SK-N-SH (cell line): Measurements from ENCODE around the gene NFX1. TPM values are rescaled to one million over a fixed set of nuclear protein-coding genes. Genes with fewer than 3 reads are reported as not detected.

Experiments used
- CTCF ChIA-PET: fragments of 300-600, 350-600 bp; formaldehyde crosslinking; extraction: SDS; loops from one replicate; lab custom pipeline; 2021; lab: Yijun Ruan, JAX
- POLR2A ChIA-PET: fragments of 350-600 bp; sonication (Branson Sonifier 250); formaldehyde crosslinking; extraction: SDS; loops from one replicate; lab custom pipeline; 2020; ENCODE audit warnings: antibody characterized with exemption, inconsistent platforms; lab: Yijun Ruan, JAX
- DNase-seq: peaks from one replicate; pipeline ENCODE4 v3.0.0; 2012
- H2AFZ ChIP-seq: fragments of 200-600 bp; sonication (generic); 2 replicates; pipeline ENCODE4 v1.8.1; 2016; ENCODE audit warnings: antibody characterized with exemption, mild to moderate bottlenecking, low read depth
- H3F3A ChIP-seq: fragments of 200-600 bp; sonication (generic); replicated peaks from 2 replicates; pipeline ENCODE3; 2016; ENCODE audit warnings: antibody characterized with exemption, mild to moderate bottlenecking; ENCODE audit not compliant: insufficient read depth
- H3K27ac ChIP-seq, 2 experiments: fragments of 200-500 bp in 1 of 2; fragments of 200-600 bp in 1 of 2; sonication (Bioruptor generic) in 1 of 2; sonication (generic), shearing (Covaris generic) in 1 of 2; 2 replicates each; pipeline versions ENCODE4 v1.5.1 to v1.6.1; 2014 to 2016; ENCODE audit warnings: low read depth in 2 of 2, inconsistent platforms in 1 of 2, low read length in 1 of 2, mild to moderate bottlenecking in 1 of 2, mixed read lengths in 1 of 2
- H3K27me3 ChIP-seq: fragments of 200-600 bp; sonication (generic), shearing (Covaris generic); 2 replicates; pipeline ENCODE4 v1.6.1; 2016; ENCODE audit warnings: mixed run types; ENCODE audit not compliant: insufficient read depth
- H3K36me3 ChIP-seq, 2 experiments: fragments of 200-500 bp in 1 of 2; fragments of 200-600 bp in 1 of 2; sonication (Bioruptor generic) in 1 of 2; sonication (generic) in 1 of 2; replicated peaks in 1 of 2; 2 replicates each; pipeline versions ENCODE3 to v1.5.1; 2014 to 2016; ENCODE audit warnings: low read length in 1 of 2, mild to moderate bottlenecking in 1 of 2; ENCODE audit not compliant: insufficient read depth in 2 of 2, control insufficient read depth in 1 of 2
- H3K4me1 ChIP-seq, 2 experiments: fragments of 200-500 bp in 1 of 2; fragments of 200-600 bp in 1 of 2; sonication (Bioruptor generic) in 1 of 2; sonication (generic), shearing (Covaris generic) in 1 of 2; 2 replicates each; pipeline versions ENCODE4 v1.5.1 to v1.6.1; 2014 to 2016; ENCODE audit warnings: low read depth in 1 of 2, low read length in 1 of 2, mixed run types in 1 of 2; ENCODE audit not compliant: insufficient read depth in 2 of 2, control insufficient read depth in 1 of 2
- H3K4me2 ChIP-seq: fragments of 200-600 bp; sonication (generic), shearing (Covaris generic); 2 replicates; pipeline ENCODE4 v1.6.1; 2017; ENCODE audit warnings: mixed run types
- H3K4me3 ChIP-seq, 2 experiments: fragments of 200-500 bp in 1 of 2; fragments of 200-600 bp in 1 of 2; sonication (Bioruptor generic) in 1 of 2; sonication (generic), shearing (Covaris generic) in 1 of 2; 2 replicates each; pipeline versions ENCODE4 v1.5.1 to v1.8.1; 2014 to 2016; ENCODE audit warnings: low read depth in 2 of 2, inconsistent platforms in 1 of 2, low read length in 1 of 2, mild to moderate bottlenecking in 1 of 2, mixed read lengths in 1 of 2, moderate library complexity in 1 of 2
- H3K79me2 ChIP-seq: fragments of 200-600 bp; sonication (generic); 2 replicates; pipeline ENCODE4 v1.8.1; 2017; ENCODE audit warnings: mild to moderate bottlenecking; ENCODE audit not compliant: insufficient read depth
- H3K9ac ChIP-seq: fragments of 200-600 bp; sonication (generic); 2 replicates; pipeline ENCODE4 v1.6.1; 2017; ENCODE audit warnings: mixed run types
- H3K9me2 ChIP-seq: fragments of 200-600 bp; sonication (generic); 2 replicates; pipeline ENCODE4 v1.6.1; 2017; ENCODE audit warnings: mixed run types
- H3K9me3 ChIP-seq: fragments of 200-600 bp; sonication (generic); 2 replicates; pipeline ENCODE4 v1.6.1; 2017; ENCODE audit warnings: mixed run types, mild to moderate bottlenecking, moderate library complexity
- H4K20me1 ChIP-seq: fragments of 200-600 bp; sonication (generic); 2 replicates; pipeline ENCODE4 v1.6.1; 2017; ENCODE audit warnings: mild to moderate bottlenecking, mixed run types; ENCODE audit not compliant: insufficient read depth
- EP300 ChIP-seq, 2 experiments: IDR thresholded peaks; 2 replicates each; pipeline versions ENCODE4 v1.4.0 to v1.6.1; 2012; ENCODE audit warnings: borderline replicate concordance in 1 of 2, low read depth in 1 of 2, low read length in 1 of 2
- EZH2phosphoT487 ChIP-seq: fragments of 200-600 bp; sonication (generic); IDR thresholded peaks from 2 replicates; pipeline ENCODE4 v1.6.1; 2017; ENCODE audit warnings: low read depth, mixed run types, mild to moderate bottlenecking, antibody characterized with exemption, moderate library complexity, borderline replicate concordance
- FOSL2 ChIP-seq: IDR thresholded peaks from 2 replicates; pipeline ENCODE4 v1.4.0; 2012; ENCODE audit warnings: low read depth, mild to moderate bottlenecking, moderate library complexity, borderline replicate concordance
- FOXJ3 ChIP-seq: sonication (generic); formaldehyde crosslinking; IDR thresholded peaks from 2 replicates; pipeline ENCODE4 v1.5.1; 2020; ENCODE audit warnings: mild to moderate bottlenecking, missing genetic modification reagents
- FOXM1 ChIP-seq: IDR thresholded peaks from 2 replicates; pipeline ENCODE4 v1.4.0; 2012; ENCODE audit warnings: low read depth, mild to moderate bottlenecking
- GATA2 ChIP-seq: sonication (generic); formaldehyde crosslinking; IDR thresholded peaks from 2 replicates; pipeline ENCODE4 v1.5.0; 2020; ENCODE audit warnings: mild to moderate bottlenecking, missing genetic modification reagents
- MAX ChIP-seq: IDR thresholded peaks from 2 replicates; pipeline ENCODE4 v1.4.0; 2012; ENCODE audit warnings: low read depth
- MXI1 ChIP-seq: IDR thresholded peaks from 2 replicates; pipeline ENCODE4 v1.6.1; 2012; ENCODE audit warnings: mild to moderate bottlenecking, low read depth, low read length, improper control_type of control experiment
- NFIC ChIP-seq: IDR thresholded peaks from 2 replicates; pipeline ENCODE4 v1.4.0; 2012; ENCODE audit warnings: borderline replicate concordance
- NRF1 ChIP-seq: IDR thresholded peaks from 2 replicates; pipeline ENCODE4 v1.6.1; 2012; ENCODE audit warnings: low read depth, mild to moderate bottlenecking, low read length
- PBX3 ChIP-seq: IDR thresholded peaks from 2 replicates; pipeline ENCODE4; 2012
- RAD21 ChIP-seq: IDR thresholded peaks from 2 replicates; pipeline ENCODE4 v1.6.1; 2012; ENCODE audit warnings: mild to moderate bottlenecking, low read length
- RCOR1 ChIP-seq: fragments of 150-350 bp; IDR thresholded peaks from 2 replicates; pipeline ENCODE4 v1.6.1; 2017; ENCODE audit warnings: antibody characterized with exemption, low read length
- REST ChIP-seq: IDR thresholded peaks from 2 replicates; pipeline ENCODE4 v1.6.1; 2012; ENCODE audit warnings: mild to moderate bottlenecking, low read depth, low read length, moderate library complexity
- SIN3A ChIP-seq: IDR thresholded peaks from 2 replicates; pipeline ENCODE4 v1.6.1; 2012; ENCODE audit warnings: low read depth, mild to moderate bottlenecking, low read length, moderate library complexity, borderline replicate concordance
- TEAD4 ChIP-seq: IDR thresholded peaks from 2 replicates; pipeline ENCODE4 v1.4.0; 2012; ENCODE audit warnings: mild to moderate bottlenecking, borderline replicate concordance; ENCODE audit not compliant: insufficient read depth
- USF1 ChIP-seq: IDR thresholded peaks from 2 replicates; pipeline ENCODE4 v1.4.0; 2012; ENCODE audit warnings: low read depth, borderline replicate concordance
- USF2 ChIP-seq: fragments of 150-350 bp; IDR thresholded peaks from 2 replicates; pipeline ENCODE4 v1.6.1; 2017; ENCODE audit warnings: antibody characterized with exemption, low read length, low read depth, borderline replicate concordance
- ZBTB33 ChIP-seq: IDR thresholded peaks from 2 replicates; pipeline ENCODE4 v1.4.0; 2012; ENCODE audit warnings: low read depth, borderline replicate concordance
- WGBS: methylation state at CpG from one replicate; pipeline ENCODE4 v1.1.6; 2017; ENCODE audit warnings: low lambda C conversion rate; 5-methylcytosine and 5-hydroxymethylcytosine counted together
- polyA plus RNA-seq, 3 experiments: library from polyadenylated mRNA; depleted of rRNA; stranded (reverse); fragments of >200 nt; gene quantifications; 2 replicates each; pipeline ENCODE4 v1.2.3, GENCODE V29; 2012

Gene NFX1
- polyA plus RNA-seq, 1 of the 3 experiments (the other 2 are of a cell fraction), result 19.6 TPM

- H3K9me2 ChIP-seq, result no peaks in the 10 kb centered on the region
- no peak for TF ChIP-seq NRF1
- TF ChIP-seq TEAD4, result no peak
- no peak for TF ChIP-seq PBX3
- TF ChIP-seq FOSL2, result no peak
- no peak for TF ChIP-seq MXI1
- no peak for TF ChIP-seq USF2
- no peak for TF ChIP-seq EP300 (IDR thresholded peaks at IDR 0.05; ENCODE audit: borderline replicate concordance in 1 of 2, low read depth in 1 of 2, low read length in 1 of 2)
- no peak for TF ChIP-seq FOXM1
- TF ChIP-seq SIN3A, result no peak
- TF ChIP-seq RCOR1, result no peak
- no peak for TF ChIP-seq ZBTB33
- no peak for TF ChIP-seq REST
- TF ChIP-seq USF1, result no peak
- no peak for TF ChIP-seq RAD21
- no peak for TF ChIP-seq EZH2phosphoT487
- no peak for TF ChIP-seq FOXJ3 (CRISPR knock-in tag)
- no peak for TF ChIP-seq NFIC
- TF ChIP-seq GATA2, result no peak
- no peak for TF ChIP-seq MAX
- H2AFZ ChIP-seq, result no peak overlapping the region
- WGBS, result 95% methylated on average over 3 of the region's 3 CpGs
- no peaks in the 10 kb centered on the region for H4K20me1 ChIP-seq
- no peaks in the 10 kb centered on the region for H3F3A ChIP-seq
- H3K36me3 ChIP-seq, result peaks cover 49 to 80% of the 10 kb centered on the region in 2 experiments
- DNase-seq, result no peak
- H3K79me2 ChIP-seq, result no peaks in the 10 kb centered on the region
- no peak overlapping the region for H3K27ac ChIP-seq
- ChIA-PET CTCF (interaction anchor here (2.2 kb wide), 1 partner anchor 35 kb away, joined by 6 read pairs; no protein-coding TSS in a partner anchor), POLR2A (no interaction called here)
- 0 out of 2 replicates have a peak, but pooled peaks cover 6% of the 10 kb centered on the region for H3K9me3 ChIP-seq
- H3K4me3 ChIP-seq, result no peak overlapping the region; a peak in 1 of 4 replicates
- H3K4me1 ChIP-seq, result no peaks in the 10 kb centered on the region
- H3K27me3 ChIP-seq, result no peaks in the 10 kb centered on the region
- H3K4me2 ChIP-seq, result no peak overlapping the region
- no peak overlapping the region for H3K9ac ChIP-seq
Observed at GRCh38 chr9:33340186-33340585, 49.9 kb downstream of the NFX1 start.
